Measurements from ENCODE around the gene WWC1.
"Not testable (repeated sequence)": the region's sequence is repeated elsewhere in the genome, so short reads cannot be mapped to it uniquely, and the experiment has no call there.

The WWC1 gene

DNA sequence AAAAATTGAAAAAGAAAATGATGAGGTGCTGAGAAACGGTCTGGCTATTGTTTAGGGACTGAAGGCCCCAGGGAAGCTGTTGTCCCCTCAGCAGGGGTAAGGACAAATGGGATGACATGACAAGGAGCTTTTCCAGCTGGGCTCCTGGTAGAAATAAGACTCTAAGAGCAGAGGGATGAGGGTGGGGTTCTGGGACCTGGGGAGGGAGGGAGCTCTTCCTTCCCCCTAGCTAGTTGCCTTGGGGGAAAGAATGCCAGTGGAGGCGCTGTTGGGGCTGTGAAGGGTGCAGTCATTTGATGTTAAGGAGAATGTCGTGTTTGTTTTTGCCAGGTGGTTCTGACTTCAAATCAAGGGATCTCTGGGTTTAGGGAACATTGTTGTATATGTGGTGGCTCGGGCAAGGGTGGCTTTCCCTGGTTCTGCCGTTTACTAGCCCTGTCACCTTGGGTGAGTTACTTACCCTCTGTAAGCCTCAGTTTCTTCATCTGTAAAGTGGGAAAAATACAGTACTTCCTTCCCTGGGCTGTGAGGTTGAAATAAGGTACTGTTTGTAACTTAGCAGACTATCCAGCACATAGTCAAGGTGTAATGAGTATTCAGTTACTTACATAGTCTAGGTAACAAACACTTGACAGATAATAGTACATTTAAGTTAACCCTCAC, 47.8 kb downstream of the WWC1 start:
- DNase-seq: no peak

DNA sequence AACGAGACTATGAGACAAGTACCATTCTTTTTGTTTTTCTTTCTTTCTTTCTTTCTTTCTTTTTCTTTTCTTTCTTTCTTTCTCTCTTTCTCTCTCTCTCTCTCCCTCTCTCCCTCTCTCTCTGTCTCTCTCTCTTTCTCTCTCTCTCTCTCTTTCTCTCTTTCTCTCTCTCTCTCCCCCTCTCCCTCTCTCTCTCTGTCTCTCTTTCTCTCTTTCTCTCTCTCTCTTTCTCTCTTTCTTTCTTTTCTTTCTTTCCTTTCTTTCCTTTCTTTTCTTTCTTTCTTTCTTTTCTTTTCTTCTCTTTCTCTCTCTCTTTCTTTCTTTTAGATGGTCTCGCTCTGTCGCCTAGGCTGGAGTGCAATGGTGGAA, 48.3 kb downstream of the WWC1 start:
- DNase-seq: not testable (repeated sequence)

DNA sequence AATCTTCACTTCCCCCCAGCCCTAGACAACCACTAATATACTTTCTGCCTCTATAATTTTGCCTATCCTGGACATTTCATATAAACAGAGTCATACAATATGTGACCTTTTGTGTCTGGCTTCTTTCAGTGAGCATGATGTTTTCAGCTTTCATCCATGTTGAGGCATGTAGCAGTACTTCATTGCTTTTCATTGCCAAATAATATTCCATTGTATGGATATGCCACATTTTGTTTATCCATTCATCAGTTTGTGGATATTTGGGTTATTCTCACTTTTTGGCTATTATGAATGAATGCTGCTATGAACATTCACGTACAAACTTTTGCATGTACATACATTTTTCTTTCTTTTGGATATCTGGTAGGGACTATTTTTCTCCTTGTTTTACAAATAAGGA, 49.0 kb downstream of the WWC1 start:
- no peak for DNase-seq

DNA sequence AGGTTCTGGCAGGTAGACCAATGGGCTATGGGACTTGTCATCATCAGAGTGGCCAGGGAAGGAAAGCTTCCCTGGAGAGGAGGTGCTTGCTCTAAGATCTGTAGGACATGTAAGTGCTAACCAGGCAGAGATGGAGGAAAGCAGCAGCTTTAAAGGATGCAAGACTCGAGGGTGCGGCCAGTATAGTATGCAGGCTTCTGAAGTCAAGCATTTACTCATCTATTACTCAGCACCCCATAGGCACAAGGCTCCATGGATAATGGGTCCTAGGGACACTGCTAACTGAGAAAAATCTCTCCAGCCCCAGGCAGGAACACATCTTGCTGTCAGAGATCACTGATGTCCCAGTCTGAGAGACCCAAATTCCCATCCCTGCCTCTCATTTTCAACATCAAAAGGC, 49.7 kb downstream of the WWC1 start:
- no peak for DNase-seq

DNA sequence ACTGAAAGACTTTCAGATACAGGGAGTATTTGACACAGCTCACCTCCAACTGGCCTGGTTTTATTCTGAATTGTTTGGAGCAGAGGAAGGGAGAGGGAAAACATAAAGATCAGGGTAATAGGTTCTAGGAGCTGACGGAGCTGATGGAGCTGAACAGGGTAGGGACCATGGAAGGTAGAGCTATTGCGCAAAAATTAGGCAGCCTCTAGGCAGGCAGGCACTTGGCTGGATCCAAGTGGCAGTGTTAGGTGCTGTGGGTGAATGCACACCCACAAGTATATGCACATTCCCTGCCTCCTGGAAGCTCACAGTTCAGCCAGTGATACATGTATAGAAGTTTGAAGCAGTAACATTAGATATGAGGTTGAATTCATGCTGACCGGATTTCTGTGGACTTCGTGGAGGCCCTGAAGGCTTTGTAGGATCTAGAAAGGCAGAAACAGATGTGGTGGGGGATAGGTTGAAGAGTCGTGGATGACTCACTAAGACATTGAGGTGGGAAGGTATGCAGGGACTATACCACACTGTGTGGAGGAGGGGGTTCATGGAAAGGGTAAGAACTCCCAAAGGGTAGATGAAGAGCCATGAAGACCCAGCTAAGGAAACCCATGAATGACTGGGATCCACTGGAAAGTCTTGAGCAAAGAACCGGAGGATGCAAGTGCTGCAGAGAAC, 50.8 kb downstream of the WWC1 start:
- DNase-seq: no peak

DNA sequence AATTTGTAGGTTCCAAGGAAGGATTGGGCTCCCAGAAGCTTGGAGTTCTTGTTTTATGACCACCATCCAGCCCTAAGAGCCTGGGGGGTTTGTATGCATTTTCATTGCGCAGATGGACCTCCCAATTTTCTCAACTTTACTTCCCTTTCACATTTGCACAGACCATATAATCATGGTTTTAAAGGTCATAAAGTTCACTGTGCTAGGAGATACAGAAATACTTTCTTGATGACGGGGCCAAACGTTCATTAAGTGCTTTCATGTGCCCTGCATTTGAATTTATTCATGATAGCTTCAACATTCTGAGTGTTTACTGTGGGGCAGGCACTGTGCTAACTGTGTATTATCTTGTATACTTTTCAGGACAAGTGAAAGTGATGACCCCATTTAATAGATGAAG, 51.5 kb downstream of the WWC1 start:
- no peak for DNase-seq

DNA sequence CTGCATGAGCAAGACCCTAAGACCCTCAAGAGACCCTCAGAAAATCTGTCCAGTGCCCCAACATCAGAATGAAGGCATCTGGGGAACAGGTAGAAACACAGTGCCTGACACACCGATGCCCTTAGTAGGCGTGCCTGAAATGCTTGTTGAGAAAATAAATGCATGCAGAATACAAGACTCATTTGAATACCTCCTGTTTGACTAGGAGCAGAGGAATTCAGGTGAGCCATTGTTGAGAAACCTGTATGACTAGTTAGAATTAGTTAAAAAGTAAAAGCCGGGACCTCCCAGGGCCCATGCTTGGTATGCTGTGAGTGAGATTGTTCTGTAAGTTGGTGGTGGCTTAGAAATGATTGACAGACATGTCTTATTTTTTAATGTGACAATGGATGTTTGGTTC, 55.0 kb downstream of the WWC1 start:
- DNase-seq: no peak

DNA sequence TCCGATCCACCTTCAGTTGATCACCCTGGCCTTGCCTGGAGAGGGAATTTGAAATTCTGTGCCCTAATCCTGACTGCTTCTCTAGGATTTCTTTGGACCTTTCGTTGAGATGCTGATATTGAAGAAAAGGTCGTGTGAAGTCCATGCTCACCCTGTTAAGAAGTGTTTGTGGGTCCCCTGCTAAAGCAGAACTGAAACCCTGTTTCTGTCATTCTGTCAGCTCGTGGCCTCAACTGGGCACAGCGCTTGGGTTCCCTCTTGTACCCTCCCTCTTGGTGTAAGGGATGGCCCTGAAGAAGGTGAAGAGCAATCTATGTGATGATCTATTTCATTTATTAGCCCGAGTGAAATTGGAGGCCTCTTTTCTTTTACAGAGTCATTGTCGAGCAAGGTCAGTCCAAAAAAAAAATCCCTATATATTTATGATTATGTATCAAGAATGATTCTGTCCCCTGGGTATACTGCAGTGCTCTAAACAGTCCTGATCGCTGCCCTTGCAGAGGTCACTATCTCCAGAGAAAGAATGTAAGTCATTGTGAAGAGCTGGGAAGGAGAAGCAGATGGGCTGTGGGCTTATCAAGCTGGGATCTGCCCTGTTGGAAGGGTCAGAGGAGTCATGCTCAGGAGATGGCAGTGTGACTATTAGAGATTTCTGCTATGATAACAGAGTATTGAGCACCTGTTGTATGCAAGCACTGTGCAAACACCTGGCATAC, 56.1 kb downstream of the WWC1 start:
- no peak for DNase-seq

DNA sequence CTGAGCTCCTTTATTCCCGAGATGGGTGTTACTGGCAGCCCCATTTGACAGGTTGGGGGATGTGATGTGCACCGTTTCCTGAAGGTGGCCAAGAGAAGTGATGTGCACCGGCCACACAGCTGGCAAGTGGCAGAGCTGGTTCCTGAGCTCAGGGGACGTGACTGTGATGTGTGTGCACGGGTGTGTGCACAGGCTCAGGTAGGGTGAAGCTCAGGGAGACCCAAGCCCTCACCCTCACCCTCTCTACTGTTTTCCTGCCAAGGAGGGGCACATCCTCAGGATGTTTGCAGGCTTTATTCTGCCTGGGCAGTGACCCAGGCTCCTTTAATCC, 56.6 kb downstream of the WWC1 start:
- DNase-seq: no peak

DNA sequence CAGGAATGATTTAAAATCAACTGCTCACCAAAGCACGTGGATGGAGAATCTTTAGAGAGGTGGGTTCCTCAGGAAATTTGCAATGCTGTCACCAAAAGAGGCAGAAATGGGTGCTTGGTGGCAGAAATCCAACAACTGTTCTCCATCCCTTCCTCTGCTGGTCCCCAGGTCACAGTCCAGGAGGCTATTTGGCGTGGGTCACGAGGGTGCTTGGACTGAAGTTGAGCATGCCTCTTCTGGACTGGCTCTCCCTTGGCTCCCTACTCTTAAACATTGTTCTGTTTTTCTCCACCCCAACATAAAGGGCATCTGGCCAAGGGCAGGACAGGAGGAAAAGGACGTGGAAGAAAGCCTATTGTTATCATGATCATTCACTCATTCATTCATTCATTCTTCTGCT, 58.9 kb downstream of the WWC1 start:
- DNase-seq: no peak

DNA sequence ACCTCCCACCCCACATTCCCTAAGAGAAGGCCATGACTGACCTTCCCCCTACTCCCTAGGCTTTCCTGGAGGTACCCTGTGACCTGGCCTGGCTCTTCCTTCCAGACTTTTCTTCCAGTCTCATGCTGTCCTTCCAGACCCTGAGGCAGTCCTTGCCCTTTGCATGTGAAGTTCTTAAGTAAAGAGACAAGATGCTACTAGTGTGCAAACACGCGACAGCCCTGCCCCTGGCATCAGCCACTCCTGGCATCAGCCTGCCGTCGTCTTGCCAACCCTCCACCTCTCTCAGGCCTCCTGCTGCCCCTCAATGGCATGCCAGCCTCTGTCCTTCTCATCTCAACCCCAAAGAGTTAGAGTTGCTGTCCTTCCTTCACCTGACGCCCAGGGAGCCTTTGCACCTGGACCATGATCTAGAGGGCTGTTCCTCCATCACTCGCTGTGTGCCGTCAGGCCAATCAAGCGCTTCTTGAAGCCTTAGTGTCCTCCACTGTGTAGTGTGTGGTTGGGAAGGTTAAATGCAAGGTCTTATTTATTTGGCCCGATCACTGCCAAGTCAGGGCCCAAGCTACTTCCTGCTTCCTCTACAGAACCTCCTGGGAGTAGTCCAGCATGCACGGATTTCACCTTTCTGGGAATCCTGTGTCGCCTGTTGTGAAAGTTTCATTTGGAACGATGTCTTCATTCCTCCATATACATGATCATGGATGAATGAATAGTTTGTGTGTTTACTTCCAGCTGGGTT, 61.9 kb downstream of the WWC1 start:
- no peak for DNase-seq

DNA sequence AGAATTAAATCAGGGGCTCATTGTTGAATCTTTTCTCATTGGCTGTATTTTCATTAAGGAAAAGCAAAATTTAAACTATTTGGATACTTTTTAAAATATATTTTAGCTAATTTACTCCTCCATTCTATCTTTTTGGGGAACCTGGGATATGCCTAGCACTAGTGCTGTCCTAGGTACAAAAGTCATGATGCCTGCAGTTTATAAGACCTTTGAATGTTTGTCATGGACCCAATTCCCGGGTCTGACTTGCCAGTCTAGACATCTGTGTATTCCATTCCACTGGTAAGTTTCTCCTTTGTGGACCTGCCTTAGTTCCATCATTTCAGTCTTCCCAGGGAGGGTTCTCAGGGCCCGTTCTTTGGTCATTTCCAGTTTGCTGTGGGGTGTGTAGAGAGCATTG, 63.0 kb downstream of the WWC1 start:
- no peak for DNase-seq

DNA sequence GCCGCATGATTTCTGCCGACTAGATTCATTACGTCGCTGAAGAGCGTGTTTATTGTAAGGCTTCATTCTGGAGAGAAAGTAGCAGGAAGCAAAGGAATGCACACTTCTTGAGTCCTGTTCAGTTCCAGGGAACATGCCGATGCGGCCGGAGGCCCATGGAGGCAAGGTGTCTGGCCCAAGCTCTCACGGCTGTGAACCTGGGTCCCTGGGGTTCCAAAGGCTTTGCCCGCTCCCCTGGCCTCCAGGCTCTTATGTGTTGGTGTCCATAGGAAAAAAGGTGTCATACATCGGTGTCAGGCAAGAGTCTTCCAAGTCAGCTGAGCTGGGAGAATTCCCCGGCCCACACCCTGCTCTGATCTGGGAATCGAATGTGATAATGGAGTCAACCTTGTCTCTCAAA, 64.7 kb downstream of the WWC1 start:
- DNase-seq: no peak

DNA sequence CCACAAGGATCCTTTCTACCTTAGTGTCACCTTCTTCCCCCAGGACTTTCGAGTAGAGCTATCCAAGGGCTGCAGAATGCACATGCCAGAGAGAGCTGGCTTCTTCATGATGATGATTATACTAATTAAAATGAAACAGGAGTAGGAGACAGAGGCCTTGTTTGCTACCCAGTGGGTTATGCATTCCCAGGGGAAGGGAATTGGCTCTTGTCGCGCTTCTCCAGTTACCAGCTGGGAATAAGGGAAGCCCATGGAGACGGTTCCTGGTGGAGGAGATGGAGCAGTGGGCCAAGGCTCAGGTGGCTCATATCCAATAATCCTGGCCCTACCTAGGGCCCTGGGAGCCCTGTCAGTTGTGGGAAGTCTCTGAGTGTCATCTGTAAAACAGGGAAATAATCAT, 65.1 kb downstream of the WWC1 start:
- no peak for DNase-seq

DNA sequence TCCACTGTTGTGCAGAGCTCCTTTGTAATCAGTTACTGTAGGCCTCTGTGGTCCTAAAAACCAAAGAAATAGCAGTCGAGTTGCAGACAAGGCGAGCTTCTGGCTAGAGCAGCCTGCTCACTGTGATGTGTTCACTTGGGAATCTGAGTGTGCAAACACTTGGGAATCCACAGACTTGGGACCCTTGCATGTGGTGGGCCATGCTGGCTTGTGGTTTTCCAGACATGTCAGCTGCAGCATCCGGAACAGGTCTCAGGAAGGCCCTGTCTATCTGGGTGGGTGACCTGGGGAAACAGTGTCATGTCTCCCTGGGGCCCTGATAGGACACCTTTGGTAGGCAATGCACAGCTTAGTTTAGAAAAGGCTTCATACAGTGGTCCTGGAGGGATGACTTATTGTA, 66.4 kb downstream of the WWC1 start:
- DNase-seq: no peak

DNA sequence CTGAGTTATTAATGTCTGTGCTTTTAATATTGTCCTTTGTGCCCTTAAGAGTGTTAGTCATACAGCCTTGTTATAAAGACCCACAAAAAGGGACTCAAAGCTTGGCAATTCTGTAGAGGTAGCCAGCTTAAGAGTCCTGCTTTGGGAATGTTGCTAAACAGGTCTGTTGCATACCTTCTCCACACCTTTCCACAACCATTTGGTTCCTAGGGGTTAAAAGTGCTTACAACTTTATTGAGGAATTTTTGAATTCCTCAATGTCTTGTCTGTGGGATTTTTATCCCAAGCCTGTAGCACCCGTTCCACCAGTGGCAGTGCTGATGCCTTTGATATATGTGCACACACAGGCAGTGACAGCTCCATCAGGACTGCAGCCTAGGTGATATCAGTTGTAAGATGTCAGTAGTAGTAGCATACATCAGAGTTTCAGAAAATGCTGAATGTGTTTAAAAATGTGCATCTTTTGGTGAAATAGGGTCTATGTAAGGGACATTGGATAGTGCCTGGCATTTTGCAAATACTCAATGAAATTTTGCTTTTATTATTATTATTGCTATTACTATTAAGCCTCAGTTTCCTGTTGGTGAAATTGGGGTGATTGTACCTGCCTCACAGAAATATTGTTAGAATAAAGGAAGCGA, 68.5 kb downstream of the WWC1 start:
- DNase-seq: no peak

DNA sequence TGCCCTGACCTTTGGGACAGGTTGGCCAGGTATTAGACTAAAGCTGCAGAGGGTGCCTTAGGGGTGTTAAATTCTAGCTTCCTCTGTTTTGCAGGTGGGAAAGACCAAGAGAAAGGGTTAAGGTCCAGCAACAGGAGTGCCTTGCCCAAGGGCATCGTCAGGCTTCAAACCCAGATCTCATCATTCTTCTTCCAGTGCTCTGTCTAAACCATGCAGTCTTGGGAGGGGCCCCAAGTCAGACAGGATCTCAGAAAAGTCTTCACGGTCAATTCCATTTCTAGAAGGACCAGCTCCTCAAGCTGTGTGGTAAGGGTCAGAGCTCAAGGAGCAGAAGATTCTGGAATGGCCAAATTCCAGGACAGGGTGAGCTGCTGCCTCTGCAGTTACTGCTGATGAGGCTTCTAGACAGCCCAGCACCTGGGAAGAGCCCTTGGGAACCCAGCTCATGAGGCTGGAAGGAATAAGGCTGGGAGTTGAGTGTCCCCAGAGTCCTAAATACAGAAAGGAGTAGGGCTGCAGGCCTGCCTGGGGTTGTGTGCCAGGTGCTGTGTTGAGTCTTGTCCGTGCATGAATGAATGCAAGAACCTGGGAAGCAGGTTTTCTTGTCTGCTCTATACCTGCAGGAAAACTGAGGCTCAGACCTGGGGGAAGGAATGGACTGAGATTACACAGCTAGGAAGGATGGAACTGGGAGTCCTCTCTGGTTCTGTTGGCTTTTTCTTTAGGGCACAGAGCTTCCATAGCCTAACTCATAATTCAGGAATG, 69.3 kb downstream of the WWC1 start:
- no peak for DNase-seq

DNA sequence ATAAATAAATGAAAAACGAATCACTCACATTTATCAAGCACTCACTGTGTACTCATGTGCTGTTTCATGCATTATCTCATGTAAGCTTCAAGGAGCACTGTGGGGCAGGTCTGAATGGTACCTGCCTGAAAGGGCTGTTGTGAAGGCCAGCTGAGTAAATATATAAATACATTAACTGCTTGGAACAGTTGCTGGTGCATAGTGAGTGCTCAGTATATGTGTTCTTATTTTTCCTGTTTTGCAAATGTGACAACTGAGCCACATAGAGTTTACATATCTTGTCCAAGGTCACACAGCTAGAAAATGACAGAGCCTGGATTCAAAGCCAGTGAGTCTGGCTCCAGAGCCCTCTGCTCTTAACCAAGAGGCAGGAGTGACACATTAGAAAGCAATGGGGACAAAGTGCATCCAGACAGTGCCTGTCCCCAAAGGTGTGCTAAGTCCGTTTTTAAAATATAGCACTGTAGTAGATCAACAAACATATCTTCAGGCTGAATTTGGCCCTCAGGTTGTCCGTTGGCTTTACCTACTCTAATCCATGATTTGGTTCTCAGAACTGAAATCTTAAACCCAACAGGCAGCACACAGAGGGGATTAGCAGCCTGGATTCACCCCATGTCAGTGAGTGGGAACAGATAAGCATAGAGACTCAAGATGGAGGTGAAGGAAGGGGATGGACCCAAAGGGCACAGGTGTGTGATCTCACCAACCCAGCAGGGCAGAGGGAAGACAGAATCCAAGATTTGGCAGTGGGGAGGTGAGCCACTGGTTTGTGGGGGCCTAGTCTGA, 70.8 kb downstream of the WWC1 start:
- DNase-seq: no peak

DNA sequence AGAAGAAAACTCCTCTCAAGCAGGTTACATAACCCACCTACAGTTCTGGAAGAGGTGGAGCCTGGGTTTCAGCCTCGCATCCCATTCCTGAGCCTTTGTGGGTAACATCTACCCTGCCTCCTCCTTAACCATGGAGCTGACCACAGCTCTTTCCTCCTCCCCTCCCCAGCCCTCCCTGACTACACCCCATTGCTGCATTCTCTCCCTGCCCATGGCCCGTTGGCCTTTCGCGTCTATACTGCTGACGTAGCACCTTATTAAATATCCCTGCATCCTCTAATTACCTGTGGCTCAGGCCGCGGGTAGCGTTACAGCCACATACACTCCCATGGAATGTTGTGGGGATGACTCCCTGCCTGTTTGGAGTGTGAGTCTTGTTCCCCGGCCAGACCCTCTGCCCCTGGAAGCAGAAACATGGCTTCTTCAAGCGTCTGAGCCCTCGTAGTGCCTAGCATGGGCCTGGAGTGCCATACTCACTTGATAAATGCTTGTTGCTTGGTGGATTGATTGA, 72.8 kb downstream of the WWC1 start:
- no peak for DNase-seq

DNA sequence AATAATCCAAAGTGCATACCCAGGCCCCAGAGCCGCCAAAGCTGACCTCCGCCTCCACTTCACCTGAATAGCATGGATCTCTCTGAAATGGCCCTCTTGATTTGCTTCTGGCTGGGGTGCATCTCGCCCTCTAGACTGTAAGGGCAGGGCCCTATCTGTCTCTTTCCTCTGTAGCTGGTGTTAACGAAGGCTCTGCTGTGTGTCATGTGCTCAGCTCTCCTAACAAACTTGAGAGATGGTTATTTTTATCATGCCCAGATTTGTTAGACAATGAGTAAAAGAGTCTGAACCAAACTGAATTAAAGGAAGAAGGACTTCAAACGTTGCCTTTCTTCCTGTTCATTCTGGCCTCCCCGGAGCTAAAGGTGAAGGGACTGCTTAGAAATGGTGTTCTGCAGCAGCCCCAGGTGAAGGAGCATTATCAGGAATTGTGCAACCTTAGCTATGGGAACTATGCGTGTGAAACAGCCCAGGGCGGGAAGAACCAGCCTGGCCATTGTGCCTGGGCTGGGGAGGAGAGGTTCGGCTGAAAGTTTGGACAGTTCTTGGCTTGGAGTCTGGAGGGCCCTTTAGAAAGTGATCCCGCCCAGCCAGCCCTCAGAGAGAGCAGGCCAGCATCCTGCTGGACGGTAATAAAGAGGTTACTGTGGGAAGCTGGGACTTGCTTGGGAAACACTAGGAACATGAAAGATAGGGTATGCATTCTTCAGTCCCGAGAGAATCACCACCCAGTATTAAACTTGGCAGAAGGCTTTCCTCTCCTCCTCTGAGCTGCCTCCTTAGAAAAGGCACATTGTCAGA, 73.5 kb downstream of the WWC1 start:
- no peak for DNase-seq
